ENCODE data around the gene DNAH14. TPM values are rescaled to one million over a fixed set of nuclear protein-coding genes. Genes with fewer than 3 reads are reported as not detected.

The DNAH14 gene
- total and polyA plus RNA-seq, 2 donors from 2014 or later: 6.6 to 25.1 TPM

DNA sequence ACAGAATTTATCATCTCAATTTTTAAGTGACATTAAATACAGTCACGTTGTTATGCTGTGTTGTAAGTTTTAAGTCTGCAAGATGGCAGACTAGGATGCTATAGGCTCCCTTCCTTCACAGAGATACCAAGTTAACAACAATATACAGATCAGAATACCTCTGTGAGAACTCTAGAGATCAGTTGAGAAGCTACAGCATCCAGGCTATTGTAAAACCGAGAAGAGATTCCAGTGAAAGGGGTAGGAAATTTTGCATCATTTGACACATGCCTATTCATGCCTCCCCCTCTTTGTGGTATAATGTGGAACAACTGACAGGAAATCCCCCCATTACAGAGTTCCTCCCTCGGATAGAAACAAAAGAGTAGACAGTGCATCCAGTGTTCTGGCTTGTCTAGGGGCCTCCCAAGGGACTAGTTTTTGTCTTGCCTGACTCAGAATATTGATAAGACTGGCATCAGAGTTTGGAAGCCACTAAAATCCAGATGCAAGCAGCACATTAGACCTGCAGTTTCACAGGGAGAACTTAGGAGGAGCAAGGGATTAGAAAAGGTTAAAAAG is 417.7 kb downstream of the DNAH14 start:
- Histone ChIP-seq H3K9me3 (ENCODE audit: control insufficient read depth in 2 of 3, insufficient read depth in 1 of 3, low read length in 3 of 3) (peaks cover 0 to 3% (median 0%) of the 10 kb centered on the region in 3 donors), H3K9ac (ENCODE audit: low read length in 3 of 3) (no peak overlapping the region), H3K4me3 (ENCODE audit: low read length in 3 of 3) (no peak overlapping the region), H3K36me3 (ENCODE audit: control insufficient read depth in 2 of 3, insufficient read depth in 3 of 3, low read length in 3 of 3) (no peaks in the 10 kb centered on the region), H3K27ac (ENCODE audit: low read depth in 2 of 2, low read length in 2 of 2) (no peak overlapping the region), H3K4me1 (ENCODE audit: control insufficient read depth in 2 of 3, insufficient read depth in 2 of 3, low read depth in 1 of 3, low read length in 3 of 3) (no peaks in the 10 kb centered on the region), H3K27me3 (ENCODE audit: control insufficient read depth, insufficient read depth, low read length) (no peaks in the 10 kb centered on the region)
- intact Hi-C loops (cut with DNase I): no loop called here
- FAIRE-seq (no peak), DNase-seq (no peak)
- TF ChIP-seq, protein P1, sequence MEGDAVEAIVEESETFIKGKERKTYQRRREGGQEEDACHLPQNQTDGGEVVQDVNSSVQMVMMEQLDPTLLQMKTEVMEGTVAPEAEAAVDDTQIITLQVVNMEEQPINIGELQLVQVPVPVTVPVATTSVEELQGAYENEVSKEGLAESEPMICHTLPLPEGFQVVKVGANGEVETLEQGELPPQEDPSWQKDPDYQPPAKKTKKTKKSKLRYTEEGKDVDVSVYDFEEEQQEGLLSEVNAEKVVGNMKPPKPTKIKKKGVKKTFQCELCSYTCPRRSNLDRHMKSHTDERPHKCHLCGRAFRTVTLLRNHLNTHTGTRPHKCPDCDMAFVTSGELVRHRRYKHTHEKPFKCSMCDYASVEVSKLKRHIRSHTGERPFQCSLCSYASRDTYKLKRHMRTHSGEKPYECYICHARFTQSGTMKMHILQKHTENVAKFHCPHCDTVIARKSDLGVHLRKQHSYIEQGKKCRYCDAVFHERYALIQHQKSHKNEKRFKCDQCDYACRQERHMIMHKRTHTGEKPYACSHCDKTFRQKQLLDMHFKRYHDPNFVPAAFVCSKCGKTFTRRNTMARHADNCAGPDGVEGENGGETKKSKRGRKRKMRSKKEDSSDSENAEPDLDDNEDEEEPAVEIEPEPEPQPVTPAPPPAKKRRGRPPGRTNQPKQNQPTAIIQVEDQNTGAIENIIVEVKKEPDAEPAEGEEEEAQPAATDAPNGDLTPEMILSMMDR (IDR thresholded peaks at IDR 0.05; ENCODE audit: borderline replicate concordance, extremely low read depth, insufficient read depth): no peak

DNA sequence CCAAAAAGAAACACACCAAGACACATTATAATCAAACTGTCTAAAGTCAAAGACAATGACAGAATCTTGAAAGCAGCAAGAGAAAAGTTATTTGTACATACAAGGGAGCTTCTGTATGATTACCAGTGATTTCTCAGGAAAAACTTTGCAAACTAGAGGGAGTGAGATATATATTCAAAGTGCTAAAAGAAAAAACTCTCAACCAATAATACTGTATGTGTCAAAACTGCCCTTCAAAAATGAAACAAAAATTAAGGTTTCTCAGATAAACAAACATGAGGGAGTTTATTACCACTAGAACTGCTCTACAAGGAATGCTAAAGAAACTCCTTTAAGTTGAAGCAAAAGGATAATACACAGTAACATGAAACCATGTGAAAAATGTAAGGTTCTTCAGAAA is 418.9 kb downstream of the DNAH14 start:
- Histone ChIP-seq H3K27ac (ENCODE audit: low read depth in 2 of 2, low read length in 2 of 2) (no peak overlapping the region), H3K9me3 (ENCODE audit: control insufficient read depth in 2 of 3, insufficient read depth in 1 of 3, low read length in 3 of 3) (peaks cover 0 to 3% (median 0%) of the 10 kb centered on the region in 3 donors), H3K4me1 (ENCODE audit: control insufficient read depth in 2 of 3, insufficient read depth in 2 of 3, low read depth in 1 of 3, low read length in 3 of 3) (no peaks in the 10 kb centered on the region), H3K4me3 (ENCODE audit: low read length in 3 of 3) (no peak overlapping the region), H3K27me3 (ENCODE audit: control insufficient read depth, insufficient read depth, low read length) (no peaks in the 10 kb centered on the region), H3K9ac (ENCODE audit: low read length in 3 of 3) (no peak overlapping the region), H3K36me3 (ENCODE audit: control insufficient read depth in 2 of 3, insufficient read depth in 3 of 3, low read length in 3 of 3) (no peaks in the 10 kb centered on the region)
- FAIRE-seq (no peak), DNase-seq (no peak)
- TF ChIP-seq, protein P1 (IDR thresholded peaks at IDR 0.05; ENCODE audit: borderline replicate concordance, extremely low read depth, insufficient read depth): no peak
- intact Hi-C loops (cut with DNase I): no loop called here

DNA sequence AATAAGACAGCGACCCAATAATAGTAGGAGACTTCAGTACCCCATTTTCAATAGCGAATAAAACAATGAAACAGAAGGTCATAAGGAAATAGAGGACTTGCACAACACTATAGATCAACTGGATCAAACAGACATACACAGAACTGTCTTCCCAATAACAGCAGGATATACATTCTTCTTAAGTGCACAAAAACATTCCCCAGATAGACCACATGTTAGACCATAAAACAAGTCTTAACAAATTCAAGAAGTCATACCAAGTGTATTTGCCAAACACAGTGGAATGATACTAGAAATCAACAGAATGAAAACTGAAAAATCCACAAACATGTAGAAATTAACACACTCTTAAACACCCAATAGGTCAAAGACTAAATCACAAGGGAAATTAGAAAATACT is 420.4 kb downstream of the DNAH14 start:
- Histone ChIP-seq H3K27me3 (ENCODE audit: control insufficient read depth, insufficient read depth, low read length) (no peaks in the 10 kb centered on the region), H3K36me3 (ENCODE audit: control insufficient read depth in 2 of 3, insufficient read depth in 3 of 3, low read length in 3 of 3) (no peaks in the 10 kb centered on the region), H3K9me3 (ENCODE audit: control insufficient read depth in 2 of 3, insufficient read depth in 1 of 3, low read length in 3 of 3) (peaks cover 0 to 3% (median 0%) of the 10 kb centered on the region in 3 donors), H3K4me1 (ENCODE audit: control insufficient read depth in 2 of 3, insufficient read depth in 2 of 3, low read depth in 1 of 3, low read length in 3 of 3) (no peaks in the 10 kb centered on the region), H3K27ac (ENCODE audit: low read depth in 2 of 2, low read length in 2 of 2) (no peak overlapping the region), H3K4me3 (ENCODE audit: low read length in 3 of 3) (no peak overlapping the region), H3K9ac (ENCODE audit: low read length in 3 of 3) (no peak overlapping the region)
- DNase-seq (no peak), FAIRE-seq (no peak)
- intact Hi-C loops (cut with DNase I): no loop called here
- TF ChIP-seq, protein P1 (IDR thresholded peaks at IDR 0.05; ENCODE audit: borderline replicate concordance, extremely low read depth, insufficient read depth): no peak

DNA sequence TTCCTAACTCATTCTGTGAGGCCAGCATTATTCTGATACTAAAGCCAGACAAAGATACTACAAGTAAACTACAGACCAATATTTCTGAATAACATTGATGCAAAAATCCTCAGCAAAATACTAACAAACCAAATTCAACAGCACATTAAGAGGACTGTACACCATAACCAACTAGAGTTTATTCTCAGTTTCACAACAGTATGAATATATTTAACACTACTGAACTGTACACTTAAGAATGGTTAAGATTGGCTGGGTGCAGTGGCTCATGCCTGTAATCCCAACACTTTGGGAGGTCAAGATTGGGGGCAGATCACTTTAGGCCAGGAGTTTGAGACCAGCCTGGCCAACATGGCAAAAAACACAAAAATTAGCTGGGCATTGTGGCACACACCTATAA is 421.4 kb downstream of the DNAH14 start:
- Histone ChIP-seq H3K27me3 (ENCODE audit: control insufficient read depth, insufficient read depth, low read length) (no peaks in the 10 kb centered on the region), H3K9me3 (ENCODE audit: control insufficient read depth in 2 of 3, insufficient read depth in 1 of 3, low read length in 3 of 3) (peaks cover 0 to 3% (median 0%) of the 10 kb centered on the region in 3 donors), H3K4me1 (ENCODE audit: control insufficient read depth in 2 of 3, insufficient read depth in 2 of 3, low read depth in 1 of 3, low read length in 3 of 3) (no peaks in the 10 kb centered on the region), H3K27ac (ENCODE audit: low read depth in 2 of 2, low read length in 2 of 2) (no peak overlapping the region), H3K9ac (ENCODE audit: low read length in 3 of 3) (no peak overlapping the region), H3K4me3 (ENCODE audit: low read length in 3 of 3) (no peak overlapping the region), H3K36me3 (ENCODE audit: control insufficient read depth in 2 of 3, insufficient read depth in 3 of 3, low read length in 3 of 3) (no peaks in the 10 kb centered on the region)
- intact Hi-C loops (cut with DNase I): no loop called here
- no peak for FAIRE-seq
- TF ChIP-seq, protein P1 (IDR thresholded peaks at IDR 0.05; ENCODE audit: borderline replicate concordance, extremely low read depth, insufficient read depth): no peak
- no peak for DNase-seq
